RKO (cell line): ENCODE measurements around the gene RINT1.
"Not testable (repeated sequence)": the region's sequence is repeated elsewhere in the genome, so short reads cannot be mapped to it uniquely, and the experiment has no call there.

Experiments
- DNase-seq: peaks from one replicate; pipeline ENCODE4 v3.0.0-alpha.2; 2016; ENCODE audit warnings: low spot score

The RINT1 gene

GRCh38 chr7:105531792-105532671 is at the start of gene RINT1:
Gene RINT1 (plus strand): TSS chr7:105532201. CDS start chr7:105532316, 115 bp downstream.
- DNase-seq = peak; percentile 97

- peak; percentile 89 for DNase-seq
Measured at GRCh38 chr7:105487579-105488571, 44.1 kb upstream of the RINT1 start.

- no peak for DNase-seq
Measured at GRCh38 chr7:105489409-105489808, 42.6 kb upstream of the RINT1 start.

GRCh38 chr7:105493196-105493922 is 38.6 kb upstream of the RINT1 start:
- no peak for DNase-seq

GRCh38 chr7:105493923-105494315 is 38.1 kb upstream of the RINT1 start:
- no peak for DNase-seq

- DNase-seq = no peak
Measured at GRCh38 chr7:105496521-105496920, 35.5 kb upstream of the RINT1 start.

- no peak for DNase-seq
Measured at GRCh38 chr7:105497016-105497415, 35.0 kb upstream of the RINT1 start.

GRCh38 chr7:105502173-105502572 is 29.8 kb upstream of the RINT1 start:
- DNase-seq = no peak

GRCh38 chr7:105512415-105512814 is 19.6 kb upstream of the RINT1 start:
- no peak for DNase-seq

- no peak for DNase-seq
Measured at GRCh38 chr7:105512926-105513526, 19.0 kb upstream of the RINT1 start.

GRCh38 chr7:105515610-105516009 is 16.4 kb upstream of the RINT1 start:
- DNase-seq = not testable (repeated sequence)

GRCh38 chr7:105519353-105519752 is 12.6 kb upstream of the RINT1 start:
- peak; percentile 66 for DNase-seq

GRCh38 chr7:105520620-105521019 is 11.4 kb upstream of the RINT1 start:
- peak; percentile 29 for DNase-seq

- peak; percentile 76 for DNase-seq
Measured at GRCh38 chr7:105521027-105521716, 10.8 kb upstream of the RINT1 start.

- DNase-seq = peak; percentile 96
Measured at GRCh38 chr7:105521717-105522463, 10.1 kb upstream of the RINT1 start, which contains the start of gene PUS7. Gene PUS7 (minus strand): TSS chr7:105522271. CDS start chr7:105508512, 13,759 bp downstream.

GRCh38 chr7:105524423-105524822 is 7.6 kb upstream of the RINT1 start:
- not testable (repeated sequence) for DNase-seq

GRCh38 chr7:105524840-105525239 is 7.2 kb upstream of the RINT1 start:
- no peak for DNase-seq

- DNase-seq = not testable (repeated sequence)
Measured at GRCh38 chr7:105527737-105528136, 4.3 kb upstream of the RINT1 start.

GRCh38 chr7:105530126-105530525 is 1.9 kb upstream of the RINT1 start:
- DNase-seq = no peak

GRCh38 chr7:105530546-105530945 is 1.5 kb upstream of the RINT1 start:
- DNase-seq = no peak
